CD14-positive monocyte (primary cell): ENCODE results near the gene GPR142. TPM values are rescaled to one million over a fixed set of nuclear protein-coding genes. Genes with fewer than 3 reads are reported as not detected.
A peak's percentile ranks its signal among the peaks of the same experiment; 100 is the strongest.

Experiments used
- DNase-seq, 3 donors: peaks; one replicate each; pipeline ENCODE4 v3.0.0-alpha.2; 2011 to 2022
- H2AFZ ChIP-seq: 2 replicates; pipeline ENCODE4 v1.6.0; 2012; ENCODE audit warnings: mild to moderate bottlenecking, low read depth, low read length, inconsistent platforms; ENCODE audit not compliant: insufficient read depth, poor library complexity, severe bottlenecking
- H3K27ac ChIP-seq, 2 donors: 1 replicate in 1 of 2; 2 replicates in 1 of 2; pipeline ENCODE4 v1.5.1; 2012 to 2013; ENCODE audit warnings: low read length in 2 of 2, control low read depth in 1 of 2, inconsistent platforms in 1 of 2, low read depth in 1 of 2, mild to moderate bottlenecking in 1 of 2
- H3K27me3 ChIP-seq, 2 donors: one replicate each; pipeline versions ENCODE4 v1.6.0 to v1.6.1; 2011 to 2013; ENCODE audit warnings: low read length in 2 of 2; ENCODE audit not compliant: control insufficient read depth in 2 of 2, insufficient read depth in 2 of 2
- H3K36me3 ChIP-seq, 2 donors: replicated peaks in 1 of 2; 1 replicate in 1 of 2; 2 replicates in 1 of 2; pipeline versions ENCODE4 v1.5.1 to v1.6.1; 2012 to 2013; ENCODE audit warnings: low read length in 2 of 2, control low read depth in 1 of 2, inconsistent platforms in 1 of 2, mild to moderate bottlenecking in 1 of 2; ENCODE audit not compliant: insufficient read depth in 2 of 2, control insufficient read depth in 1 of 2
- H3K4me1 ChIP-seq, 2 donors: 1 replicate in 1 of 2; 2 replicates in 1 of 2; pipeline versions ENCODE4 v1.5.1 to v1.6.1; 2012 to 2013; ENCODE audit warnings: low read length in 2 of 2, control low read depth in 1 of 2, inconsistent platforms in 1 of 2, mild to moderate bottlenecking in 1 of 2, moderate library complexity in 1 of 2; ENCODE audit not compliant: insufficient read depth in 2 of 2, control insufficient read depth in 1 of 2
- H3K4me2 ChIP-seq: replicated peaks from 2 replicates; pipeline ENCODE3; 2012; ENCODE audit warnings: low read length, moderate library complexity, mild to moderate bottlenecking; ENCODE audit not compliant: poor library complexity, severe bottlenecking; ENCODE audit errors: extremely low read depth
- H3K4me3 ChIP-seq, 3 experiments: fragments of 200-600 bp in 1 of 3; sonication (generic) in 1 of 3; replicated peaks in 1 of 3; 1 replicate in 2 of 3; 2 replicates in 1 of 3; pipeline ENCODE4 v1.5.1; 2011 to 2013; ENCODE audit warnings: low read length in 3 of 3, mild to moderate bottlenecking in 3 of 3, control low read depth in 2 of 3, low read depth in 2 of 3, inconsistent platforms in 1 of 3, moderate library complexity in 1 of 3
- H3K79me2 ChIP-seq: 2 replicates; pipeline ENCODE4 v1.6.0; 2012; ENCODE audit warnings: mild to moderate bottlenecking, control low read depth, inconsistent platforms, low read length, moderate library complexity; ENCODE audit not compliant: insufficient read depth
- H3K9ac ChIP-seq: 2 replicates; pipeline ENCODE4 v1.6.0; 2017; ENCODE audit warnings: low read length, mild to moderate bottlenecking; ENCODE audit not compliant: insufficient read depth, poor library complexity, severe bottlenecking
- H3K9me3 ChIP-seq, 2 donors: replicated peaks in 1 of 2; 1 replicate in 1 of 2; 2 replicates in 1 of 2; pipeline versions ENCODE4 v1.5.1 to v1.6.1; 2012 to 2013; ENCODE audit warnings: low read length in 2 of 2, control low read depth in 1 of 2; ENCODE audit not compliant: control insufficient read depth in 1 of 2, insufficient read depth in 1 of 2
- H4K20me1 ChIP-seq: 2 replicates; pipeline ENCODE4 v1.6.0; 2012; ENCODE audit warnings: mild to moderate bottlenecking, low read length, control low read depth, moderate library complexity; ENCODE audit not compliant: insufficient read depth
- H3K27ac Mint-ChIP-seq, 7 donors: one replicate each; pipeline ENCODE4 v1.8.0; 2020; ENCODE audit warnings: mild to moderate bottlenecking in 7 of 7, mixed read lengths in 7 of 7, moderate library complexity in 6 of 7, inconsistent platforms in 2 of 7
- H3K27me3 Mint-ChIP-seq, 3 donors: one replicate each; pipeline ENCODE4 v1.8.0; 2021 to 2022; ENCODE audit warnings: low read depth in 3 of 3, mild to moderate bottlenecking in 3 of 3, mixed read lengths in 3 of 3, moderate library complexity in 3 of 3, inconsistent platforms in 1 of 3
- H3K36me3 Mint-ChIP-seq, 2 donors: one replicate each; pipeline ENCODE4 v1.8.0; 2020; ENCODE audit warnings: mixed read lengths in 2 of 2, inconsistent platforms in 1 of 2, mild to moderate bottlenecking in 1 of 2
- H3K4me1 Mint-ChIP-seq: one replicate; pipeline ENCODE4 v1.8.0; 2020; ENCODE audit warnings: mild to moderate bottlenecking, mixed read lengths
- H3K4me3 Mint-ChIP-seq, 2 donors: one replicate each; pipeline ENCODE4 v1.8.0; 2020; ENCODE audit warnings: mild to moderate bottlenecking in 2 of 2, mixed read lengths in 2 of 2, moderate library complexity in 1 of 2
- H3K9me3 Mint-ChIP-seq, 7 donors: one replicate each; pipeline ENCODE4 v1.8.0; 2020 to 2022; ENCODE audit warnings: mixed read lengths in 7 of 7, mild to moderate bottlenecking in 6 of 7, moderate library complexity in 6 of 7, inconsistent platforms in 2 of 7
- WGBS: methylation state at CpG from one replicate; pipeline ENCODE4 v1.1.5; 2013; ENCODE audit warnings: missing lambda C conversion rate; ENCODE audit not compliant: insufficient coverage; 5-methylcytosine and 5-hydroxymethylcytosine counted together
- intact Hi-C, 2 donors: fragments of 100-400 bp; cut with micrococcal nuclease; formaldehyde crosslinking; loops; one replicate each; pipeline versions ENCODE4 v1.15.0 to v1.15.1; 2023
- polyA plus RNA-seq, 3 donors: library from polyadenylated mRNA; depleted of rRNA in 1 of 3; unstranded in 2 of 3; stranded (reverse) in 1 of 3; fragments of 300-500 nt in 2 of 3; fragments of >200 nt in 1 of 3; fragmentation: Illumina TruSeq in 2 of 3; gene quantifications; 1 replicate in 2 of 3; 2 replicates in 1 of 3; pipeline ENCODE4 v1.2.3, GENCODE V29; 2012 to 2021
- TF ChIP-seq, protein P1 (sequence below): fragments of 200-600 bp; IDR thresholded peaks from one replicate; pipeline ENCODE4 v1.8.0; 2022; ENCODE audit warnings: antibody characterized with exemption, mild to moderate bottlenecking

The GPR142 gene
- polyA plus RNA-seq, 3 donors: not detected

DNA sequence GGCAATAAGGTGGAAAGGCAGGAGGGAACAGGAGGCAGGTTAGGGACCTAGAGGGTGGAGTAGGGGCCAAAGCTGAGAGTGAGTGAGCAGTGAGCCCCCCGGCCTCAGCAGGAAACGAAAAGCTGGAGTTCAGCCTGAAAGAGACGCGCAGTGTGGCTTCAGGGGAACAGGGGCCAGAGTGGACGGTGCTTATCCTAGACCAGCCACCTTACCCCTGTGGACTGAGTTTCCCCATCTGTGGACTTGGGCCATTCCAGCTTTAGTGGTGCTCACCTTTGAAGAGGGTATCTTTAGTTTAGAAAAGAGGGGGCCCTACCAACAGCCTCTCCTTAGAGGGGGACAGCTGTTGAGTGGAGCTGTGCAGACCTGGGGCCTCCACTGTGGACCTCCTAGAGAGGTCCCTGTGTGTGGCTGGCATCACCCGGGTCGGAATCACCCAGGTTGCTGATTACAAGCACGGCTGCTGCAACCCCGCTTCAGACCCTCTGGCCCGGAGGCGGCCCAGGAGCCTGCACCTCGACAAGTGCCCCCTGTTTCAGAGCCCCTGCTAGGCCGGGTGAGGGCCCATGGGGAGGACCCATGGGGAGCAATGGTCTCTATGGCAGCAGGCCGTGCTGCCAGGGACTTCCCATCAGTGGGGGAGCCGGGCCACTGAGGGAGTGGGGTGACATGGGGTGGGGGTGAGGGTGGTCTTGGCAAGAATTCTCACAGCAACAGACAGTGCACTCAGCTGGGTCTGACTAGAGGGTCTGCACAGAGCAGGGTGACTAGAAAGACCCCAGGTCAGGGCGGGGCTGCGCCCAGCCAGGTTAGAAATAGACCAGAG, 2.6 kb downstream of the GPR142 start:
- no peak overlapping the region for H3K9ac ChIP-seq
- no peak for DNase-seq
- H3K27me3 ChIP-seq: no peaks in the 10 kb centered on the region
- 95% methylated on average over 13 of the region's 17 CpGs for WGBS
- Mint-ChIP-seq H3K9me3 (peaks cover 0 to 7% (median 0%) of the 10 kb centered on the region in 7 donors), H3K27ac (peak overlapping the region in 3 of 7 donors; percentile 36 to 80 (median 38)), H3K36me3 (no peaks in the 10 kb centered on the region), H3K4me3 (no peak overlapping the region), H3K27me3 (peaks cover 4 to 20% (median 9%) of the 10 kb centered on the region in 3 donors), H3K4me1 (peaks cover 15% of the 10 kb centered on the region)
- H3K79me2 ChIP-seq: no peaks in the 10 kb centered on the region
- TF ChIP-seq, protein P1, sequence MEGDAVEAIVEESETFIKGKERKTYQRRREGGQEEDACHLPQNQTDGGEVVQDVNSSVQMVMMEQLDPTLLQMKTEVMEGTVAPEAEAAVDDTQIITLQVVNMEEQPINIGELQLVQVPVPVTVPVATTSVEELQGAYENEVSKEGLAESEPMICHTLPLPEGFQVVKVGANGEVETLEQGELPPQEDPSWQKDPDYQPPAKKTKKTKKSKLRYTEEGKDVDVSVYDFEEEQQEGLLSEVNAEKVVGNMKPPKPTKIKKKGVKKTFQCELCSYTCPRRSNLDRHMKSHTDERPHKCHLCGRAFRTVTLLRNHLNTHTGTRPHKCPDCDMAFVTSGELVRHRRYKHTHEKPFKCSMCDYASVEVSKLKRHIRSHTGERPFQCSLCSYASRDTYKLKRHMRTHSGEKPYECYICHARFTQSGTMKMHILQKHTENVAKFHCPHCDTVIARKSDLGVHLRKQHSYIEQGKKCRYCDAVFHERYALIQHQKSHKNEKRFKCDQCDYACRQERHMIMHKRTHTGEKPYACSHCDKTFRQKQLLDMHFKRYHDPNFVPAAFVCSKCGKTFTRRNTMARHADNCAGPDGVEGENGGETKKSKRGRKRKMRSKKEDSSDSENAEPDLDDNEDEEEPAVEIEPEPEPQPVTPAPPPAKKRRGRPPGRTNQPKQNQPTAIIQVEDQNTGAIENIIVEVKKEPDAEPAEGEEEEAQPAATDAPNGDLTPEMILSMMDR: no peak
- peaks cover 17% of the 10 kb centered on the region in 2 donors for H3K4me1 ChIP-seq
- no peaks in the 10 kb centered on the region for H3K9me3 ChIP-seq
- H3K4me3 ChIP-seq: no peak overlapping the region
- peak overlapping the region; percentile 44 for H2AFZ ChIP-seq
- intact Hi-C loops: loop anchor here (10.0 kb wide), 3 partner anchors 275 to 495 kb away; partner anchors contain the start of gene RAB37 (in 1 of the 2)
- H3K4me2 ChIP-seq: peak overlapping the region; percentile 46
- H4K20me1 ChIP-seq: no peaks in the 10 kb centered on the region
- no peak overlapping the region for H3K27ac ChIP-seq
- H3K36me3 ChIP-seq: no peaks in the 10 kb centered on the region

DNA sequence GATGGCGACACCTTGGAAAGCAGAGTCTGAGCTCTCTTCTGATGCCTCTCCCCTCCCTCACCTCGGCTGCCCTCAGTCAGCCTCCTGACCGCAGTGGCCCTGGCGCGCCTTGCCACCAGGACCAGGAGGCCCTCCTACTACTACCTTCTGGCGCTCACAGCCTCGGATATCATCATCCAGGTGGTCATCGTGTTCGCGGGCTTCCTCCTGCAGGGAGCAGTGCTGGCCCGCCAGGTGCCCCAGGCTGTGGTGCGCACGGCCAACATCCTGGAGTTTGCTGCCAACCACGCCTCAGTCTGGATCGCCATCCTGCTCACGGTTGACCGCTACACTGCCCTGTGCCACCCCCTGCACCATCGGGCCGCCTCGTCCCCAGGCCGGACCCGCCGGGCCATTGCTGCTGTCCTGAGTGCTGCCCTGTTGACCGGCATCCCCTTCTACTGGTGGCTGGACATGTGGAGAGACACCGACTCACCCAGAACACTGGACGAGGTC, 4.4 kb downstream of the GPR142 start:
- Histone ChIP-seq H2AFZ (no peak overlapping the region), H3K9me3 (no peaks in the 10 kb centered on the region), H3K79me2 (no peaks in the 10 kb centered on the region), H3K4me3 (no peak overlapping the region), H3K27me3 (no peaks in the 10 kb centered on the region), H3K4me2 (no peak overlapping the region), H3K36me3 (no peaks in the 10 kb centered on the region), H4K20me1 (no peaks in the 10 kb centered on the region), H3K9ac (no peak overlapping the region), H3K27ac (no peak overlapping the region), H3K4me1 (peaks cover 17% of the 10 kb centered on the region in 2 donors)
- intact Hi-C loops: loop anchor here (10.0 kb wide), 3 partner anchors 273 to 493 kb away; partner anchors contain the start of gene RAB37 (in 1 of the 2)
- Mint-ChIP-seq H3K4me3 (no peak overlapping the region), H3K9me3 (peaks cover 0 to 4% (median 0%) of the 10 kb centered on the region in 7 donors), H3K36me3 (no peaks in the 10 kb centered on the region), H3K27me3 (peaks cover 4 to 17% (median 9%) of the 10 kb centered on the region in 3 donors), H3K4me1 (peaks cover 15% of the 10 kb centered on the region), H3K27ac (peak overlapping the region in 1 of 7 donors; percentile 46)
- no peak for DNase-seq
- TF ChIP-seq, protein P1: no peak
- 96% methylated on average over 25 of the region's 26 CpGs for WGBS
